Astrocyte (in vitro differentiated cells and primary cell): ENCODE measurements around the gene ATIC.

ENCODE experiments used
- CTCF ChIP-seq: IDR thresholded peaks from 2 replicates; pipeline ENCODE4 v1.5.1; 2011; ENCODE audit warnings: low read depth, mild to moderate bottlenecking, inconsistent platforms, low read length, moderate library complexity; ENCODE audit not compliant: insufficient read depth
- EZH2 ChIP-seq: IDR thresholded peaks from 2 replicates; pipeline ENCODE4 v1.6.1; 2012; ENCODE audit warnings: mild to moderate bottlenecking, low read length, inconsistent platforms; ENCODE audit not compliant: insufficient read depth

GRCh38 chr2:215262303-215262702, 49.6 kb upstream of the ATIC start:
- TF ChIP-seq CTCF = no peak
- no peak for TF ChIP-seq EZH2
